HG03565 (cell line): ENCODE measurements around the gene SPRED3.
"Not testable (repeated sequence)": the region's sequence is repeated elsewhere in the genome, so short reads cannot be mapped to it uniquely, and the experiment has no call there.

Experiments
- ATAC-seq: cut with Tn5 transposase; IDR thresholded peaks from one replicate; pipeline ENCODE4 v1.9.1; 2021; ENCODE audit warnings: mild to moderate bottlenecking, moderate library complexity; ENCODE audit not compliant: unreplicated experiment

The SPRED3 gene

DNA sequence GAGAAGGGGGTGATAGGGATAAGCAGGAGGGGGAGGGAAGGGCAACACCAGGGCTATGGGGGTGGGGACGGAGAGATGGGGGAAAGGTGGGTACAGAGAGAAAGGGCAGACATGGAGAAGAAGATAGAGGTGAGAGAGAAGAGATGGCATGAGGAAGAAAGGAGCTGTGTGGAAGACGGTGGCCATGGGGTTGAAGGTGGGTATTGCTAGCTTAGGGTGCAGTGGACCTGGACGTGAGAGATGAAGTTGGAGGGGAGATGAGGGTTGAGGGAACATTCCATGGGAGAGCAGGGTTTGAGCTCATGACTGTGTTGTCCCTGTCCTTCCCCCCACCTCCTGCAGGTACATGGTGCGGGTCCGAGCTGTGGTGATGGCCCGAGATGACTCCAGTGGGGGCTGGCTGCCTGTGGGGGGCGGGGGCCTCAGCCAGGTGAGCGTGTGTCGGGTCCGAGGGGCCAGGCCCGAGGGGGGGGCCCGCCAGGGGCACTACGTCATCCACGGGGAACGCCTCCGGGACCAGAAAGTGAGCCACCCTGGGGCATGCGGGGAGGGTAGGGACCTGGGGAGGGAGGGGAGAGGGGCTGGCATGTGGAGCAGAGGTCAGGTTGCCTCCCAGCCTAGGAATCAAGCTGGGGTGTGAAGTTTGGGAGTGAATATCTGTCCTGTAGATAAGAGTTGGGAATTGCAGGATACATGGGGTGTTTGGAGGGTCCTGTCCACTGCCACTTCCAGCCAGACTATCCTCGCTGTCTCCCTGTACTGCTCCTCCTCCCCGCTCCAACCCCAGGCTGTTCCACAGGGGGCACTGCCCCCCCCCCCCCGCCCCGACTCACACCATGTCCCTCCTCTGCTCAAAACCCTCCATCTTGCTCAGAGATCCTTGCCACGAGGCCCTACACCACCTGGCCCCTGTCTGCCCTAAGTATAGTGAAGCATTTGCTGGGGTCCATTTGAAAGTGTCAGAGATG lies 1.7 kb downstream of the SPRED3 start:
- no peak for ATAC-seq

DNA sequence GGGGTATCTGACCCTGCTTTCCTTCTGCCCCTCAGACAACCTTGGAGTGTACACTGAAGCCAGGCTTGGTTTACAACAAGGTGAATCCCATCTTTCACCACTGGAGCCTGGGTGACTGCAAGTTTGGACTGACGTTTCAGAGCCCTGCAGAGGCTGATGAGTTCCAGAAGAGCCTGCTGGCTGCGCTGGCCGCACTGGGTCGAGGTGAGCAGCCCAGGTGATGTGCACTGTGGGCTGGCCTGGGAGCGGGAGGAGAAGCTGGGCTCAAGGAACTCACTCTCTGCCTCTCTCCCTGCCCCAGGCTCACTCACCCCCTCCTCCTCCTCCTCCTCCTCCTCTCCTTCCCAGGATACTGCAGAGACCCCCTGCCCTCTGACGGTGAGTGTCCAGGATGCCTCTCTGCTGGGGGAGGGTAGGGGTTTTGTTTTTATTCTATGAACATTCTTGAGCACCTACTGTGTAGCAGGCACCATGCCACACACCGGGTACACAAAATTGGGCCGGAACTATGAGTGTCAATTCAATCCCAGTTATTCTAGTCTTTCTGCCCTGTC lies 3.5 kb downstream of the SPRED3 start:
- no peak for ATAC-seq

DNA sequence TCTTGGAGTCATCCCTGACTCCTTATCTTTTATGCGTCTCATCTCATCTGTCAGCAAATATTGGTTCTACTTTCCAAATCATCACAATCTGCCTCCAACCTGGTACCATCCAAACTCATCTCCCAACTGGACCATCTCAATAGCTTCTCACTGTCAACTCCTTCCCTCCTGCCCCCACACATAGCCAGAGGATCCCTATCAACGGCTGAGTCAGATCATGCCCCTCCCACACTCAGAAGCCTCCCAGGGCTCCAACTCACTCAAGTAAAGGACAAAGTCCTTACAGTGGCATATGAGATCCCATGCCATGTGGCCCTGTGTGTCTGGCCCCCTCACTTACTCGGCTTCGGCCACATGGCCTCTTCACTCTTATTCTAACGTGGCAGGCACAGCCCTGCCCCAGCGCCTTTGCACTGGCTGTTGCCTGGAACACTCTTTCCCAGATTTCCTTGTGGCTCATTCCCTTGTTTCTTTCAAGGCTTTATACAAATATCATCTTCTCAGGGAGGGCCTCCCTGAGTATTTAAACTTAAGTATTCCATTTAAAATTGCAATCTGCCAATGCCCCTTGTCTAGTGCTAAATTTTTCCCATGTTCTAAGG lies 4.3 kb downstream of the SPRED3 start:
- no peak for ATAC-seq

DNA sequence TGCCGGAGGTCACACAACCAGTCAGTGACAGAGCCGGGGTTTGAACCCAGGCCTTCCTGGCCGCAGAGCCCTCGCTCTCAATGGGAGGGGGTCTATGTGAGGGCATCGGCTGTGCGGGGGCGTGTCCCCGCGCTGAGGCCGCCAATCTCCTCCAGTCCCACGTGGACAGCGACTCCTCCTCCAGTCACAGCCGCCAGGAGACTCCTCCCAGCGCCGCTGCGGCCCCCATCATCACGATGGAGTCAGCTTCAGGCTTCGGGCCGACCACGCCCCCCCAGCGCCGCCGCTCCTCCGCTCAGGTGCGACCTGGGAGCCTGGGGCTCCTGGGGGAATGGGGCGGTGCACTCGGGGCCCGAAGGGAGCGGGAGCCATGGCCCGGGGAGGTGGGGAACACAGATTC lies 6.0 kb downstream of the SPRED3 start:
- ATAC-seq, result no peak

DNA sequence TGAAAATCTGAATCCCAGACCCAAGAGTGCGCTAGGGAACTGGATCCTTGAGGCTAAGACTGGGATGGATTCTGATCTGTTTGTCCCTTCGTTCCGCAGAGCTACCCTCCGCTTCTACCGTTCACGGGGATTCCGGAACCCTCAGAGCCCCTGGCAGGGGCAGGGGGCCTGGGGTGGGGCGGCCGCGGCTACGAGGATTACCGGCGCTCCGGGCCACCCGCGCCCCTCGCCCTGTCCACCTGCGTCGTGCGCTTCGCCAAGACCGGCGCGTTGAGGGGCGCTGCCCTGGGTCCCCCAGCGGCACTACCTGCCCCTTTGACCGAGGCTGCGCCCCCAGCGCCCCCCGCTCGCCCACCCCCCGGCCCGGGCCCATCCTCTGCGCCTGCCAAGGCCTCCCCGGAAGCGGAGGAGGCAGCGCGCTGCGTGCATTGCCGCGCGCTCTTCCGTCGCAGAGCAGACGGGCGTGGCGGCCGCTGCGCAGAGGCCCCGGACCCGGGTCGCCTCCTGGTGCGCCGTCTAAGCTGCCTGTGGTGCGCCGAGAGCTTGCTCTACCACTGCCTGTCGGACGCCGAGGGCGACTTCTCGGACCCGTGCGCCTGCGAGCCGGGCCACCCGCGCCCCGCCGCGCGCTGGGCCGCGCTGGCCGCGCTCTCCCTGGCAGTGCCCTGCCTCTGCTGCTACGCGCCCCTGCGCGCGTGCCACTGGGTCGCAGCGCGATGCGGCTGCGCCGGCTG lies 7.1 kb downstream of the SPRED3 start:
- no peak for ATAC-seq

DNA sequence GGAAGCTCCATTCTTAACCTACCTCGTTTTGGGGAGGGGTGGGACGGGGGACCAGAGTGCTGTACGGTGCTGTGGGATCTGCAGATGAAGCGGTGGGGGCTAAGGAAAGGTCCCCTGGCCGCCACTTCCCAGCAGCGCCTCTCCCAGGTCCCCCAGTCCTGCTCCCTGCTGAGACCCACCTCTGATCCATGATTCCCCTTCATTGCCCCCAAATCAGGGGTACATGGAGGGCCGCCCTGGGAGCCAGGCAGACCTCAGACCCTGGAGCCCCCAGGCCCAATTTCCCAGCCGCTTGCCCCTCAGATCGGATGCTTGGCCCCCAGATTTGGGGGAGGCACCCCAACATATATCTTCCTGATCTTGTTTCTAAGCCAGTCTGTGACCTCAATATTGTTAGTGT lies 10.6 kb downstream of the SPRED3 start:
- ATAC-seq, result no peak

DNA sequence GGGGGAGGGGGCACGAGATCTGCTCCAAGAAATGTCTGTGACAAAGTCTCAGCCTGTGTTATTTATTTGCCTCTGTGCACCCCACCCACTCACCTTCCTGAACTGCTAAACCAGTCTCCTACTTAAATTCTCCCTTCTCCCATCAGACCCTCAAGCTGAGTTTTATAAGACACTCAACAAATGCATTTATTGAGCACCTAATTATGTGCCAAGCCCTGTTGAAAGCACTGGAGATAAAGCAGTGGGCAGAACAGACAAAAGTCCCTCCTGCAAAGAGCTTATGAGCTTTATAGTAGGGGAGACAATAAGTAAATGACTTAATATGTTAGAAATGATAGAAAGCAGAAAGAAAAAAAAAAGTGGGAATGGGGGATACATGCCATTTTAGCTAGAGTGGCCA lies 11.0 kb downstream of the SPRED3 start:
- ATAC-seq, result no peak

DNA sequence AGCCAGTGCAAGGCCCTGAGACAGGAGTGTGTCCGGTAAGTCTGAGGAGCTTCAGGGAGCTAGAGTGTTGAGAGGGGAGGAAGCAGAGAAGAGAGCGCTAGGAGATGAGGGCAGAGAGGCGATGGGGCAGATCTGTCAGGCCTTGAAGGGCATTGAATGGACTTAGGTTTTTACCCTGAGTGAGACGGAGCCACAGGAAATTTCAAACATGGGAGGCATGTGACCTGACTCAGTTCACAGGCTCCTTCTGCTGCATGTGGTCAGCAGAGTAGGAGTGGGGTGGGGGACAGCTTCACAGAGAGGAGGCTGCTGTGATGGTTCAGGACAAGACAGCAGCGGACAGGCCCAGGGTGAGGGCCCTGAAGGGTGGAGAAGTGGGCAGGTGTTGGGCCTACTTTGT lies 11.9 kb downstream of the SPRED3 start:
- ATAC-seq, result no peak

DNA sequence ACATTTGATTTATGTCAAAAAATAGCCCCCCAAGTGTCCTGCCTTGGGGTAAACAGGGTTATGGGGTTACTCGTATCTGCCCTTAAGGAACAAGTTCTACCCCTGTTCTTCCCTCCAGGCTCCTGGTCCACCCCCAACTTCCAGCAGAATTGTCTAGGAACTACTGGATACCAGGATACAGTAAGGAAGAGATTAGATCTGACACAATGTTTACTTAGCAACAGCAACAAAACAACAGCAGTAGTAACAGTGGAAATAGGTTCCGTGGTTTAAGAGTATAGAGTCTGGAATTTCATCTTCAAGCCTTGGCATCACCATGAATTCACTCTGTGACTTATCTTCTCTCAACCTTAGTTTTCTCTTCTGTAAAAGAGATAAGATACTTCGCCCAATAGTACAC lies 12.7 kb downstream of the SPRED3 start:
- no peak for ATAC-seq

DNA sequence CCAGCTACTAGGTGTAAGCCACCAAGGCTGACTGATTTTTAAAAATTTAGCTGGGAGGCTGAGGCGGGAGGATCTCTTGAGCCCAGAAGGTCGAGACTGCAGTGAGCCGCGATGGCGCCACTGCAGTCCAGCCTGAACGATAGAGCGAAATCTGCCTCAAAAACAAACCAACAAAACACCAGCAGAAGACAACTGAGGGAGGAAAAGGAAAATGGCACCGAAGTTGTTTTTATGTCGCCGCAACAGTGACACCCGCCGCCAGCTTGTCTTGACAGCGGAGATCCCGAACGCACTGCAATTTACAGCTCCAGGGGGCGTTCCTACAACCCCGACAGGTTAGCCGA lies 14.1 kb downstream of the SPRED3 start:
- ATAC-seq, result no peak

DNA sequence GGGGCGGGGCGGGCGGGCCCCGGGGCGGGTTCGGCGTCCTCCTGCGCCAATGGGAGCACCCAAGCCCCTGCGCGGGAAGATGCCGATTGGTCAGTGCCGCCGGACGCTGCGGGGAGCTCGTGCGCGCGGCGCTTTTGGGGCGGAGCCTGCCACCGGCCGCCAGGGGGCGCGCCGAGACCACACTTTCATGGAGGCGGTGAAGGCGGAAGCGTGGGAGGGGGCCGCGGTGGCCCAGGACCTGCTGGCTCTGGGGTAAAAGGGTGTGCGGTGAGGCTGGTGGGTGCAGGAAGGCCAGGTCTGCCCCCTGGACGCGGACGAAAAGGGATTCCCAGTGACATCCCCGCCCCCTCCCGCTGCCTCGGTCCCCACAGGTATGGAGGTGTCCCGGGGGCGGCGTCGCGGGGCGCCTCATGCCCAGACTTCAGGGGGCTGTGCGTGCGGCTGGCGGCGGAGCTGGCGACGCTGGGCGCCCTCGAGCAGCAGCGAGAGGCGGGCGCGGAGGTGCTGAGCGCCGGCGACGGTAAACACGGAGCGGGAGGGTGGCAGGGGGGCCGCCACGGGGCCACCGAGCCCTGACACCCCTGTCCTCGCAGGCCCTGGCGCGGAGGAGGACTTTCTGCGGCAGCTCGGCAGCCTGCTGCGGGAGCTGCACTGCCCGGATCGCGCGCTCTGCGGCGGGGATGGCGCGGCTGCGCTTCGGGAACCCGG lies 14.6 kb downstream of the SPRED3 start, which contains the start of gene FAM98C:
TSS of gene FAM98C (plus strand) at position 127 of the 708 bp plus-strand sequence. CDS start at position 188, 61 bp downstream.
- peak; percentile 88 for ATAC-seq

DNA sequence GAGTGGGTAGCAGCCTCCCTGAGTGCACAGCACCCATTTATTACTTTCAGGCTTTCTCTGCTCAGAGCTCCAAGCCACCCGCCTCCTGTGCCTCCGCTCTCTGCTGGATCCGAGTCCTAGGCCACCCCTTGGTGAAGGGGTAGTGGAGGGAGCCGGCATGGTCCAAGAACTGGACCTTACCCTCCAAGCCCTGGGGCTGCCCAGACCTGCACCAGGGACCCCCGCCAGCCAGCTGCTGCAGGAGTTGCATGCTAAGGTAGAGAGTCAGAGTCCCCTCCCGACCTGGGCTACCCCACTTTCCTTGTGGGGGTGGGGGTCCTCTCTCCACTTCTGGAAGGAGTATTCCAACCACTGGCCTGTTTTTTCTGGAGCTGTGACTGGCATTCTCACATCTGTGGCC lies 16.4 kb downstream of the SPRED3 start:
- no peak for ATAC-seq

DNA sequence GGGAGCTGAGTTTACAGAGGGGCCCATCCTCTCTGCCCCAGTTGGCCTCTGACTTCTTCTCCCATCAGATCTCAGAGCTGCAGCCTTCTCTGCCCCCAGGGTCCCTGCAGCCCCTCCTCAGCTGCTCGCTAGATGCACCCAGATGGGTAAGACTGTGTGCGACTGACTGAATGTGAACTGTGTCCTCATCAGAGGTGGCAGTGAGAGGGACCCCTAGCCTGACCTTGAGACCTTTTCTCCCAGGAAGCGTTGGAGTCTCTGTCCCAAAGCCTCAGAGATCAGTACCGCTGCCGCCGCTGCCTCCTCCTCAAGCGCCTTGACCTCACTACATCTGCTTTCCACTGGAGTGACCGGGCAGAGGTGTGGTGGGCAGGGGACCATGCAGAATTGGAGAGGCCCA lies 16.8 kb downstream of the SPRED3 start:
- ATAC-seq, result no peak

DNA sequence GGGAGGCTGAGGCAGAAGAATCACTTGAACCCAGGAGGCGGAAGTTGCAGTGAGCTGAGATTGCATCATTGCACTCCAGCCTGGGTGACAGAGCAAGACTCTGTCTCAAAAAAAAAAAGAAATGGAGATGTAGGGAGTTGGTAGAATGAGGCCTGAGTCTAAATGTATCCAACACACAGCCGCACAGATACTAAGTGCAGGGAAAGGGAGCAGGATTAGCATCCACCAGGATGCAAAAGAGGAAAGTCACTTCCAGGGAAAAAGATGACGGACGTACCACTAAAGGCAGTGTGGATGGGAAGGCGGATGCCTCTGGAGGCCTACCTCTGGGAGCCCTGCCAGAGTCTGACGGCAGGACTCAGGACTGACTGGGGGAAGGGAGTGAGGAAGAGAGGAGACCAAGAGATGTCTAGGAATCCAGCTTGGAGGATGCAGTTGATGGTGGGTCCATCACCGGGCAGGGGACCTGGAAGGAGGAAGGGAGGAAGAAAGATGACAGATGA lies 21.2 kb downstream of the SPRED3 start:
- no peak for ATAC-seq

DNA sequence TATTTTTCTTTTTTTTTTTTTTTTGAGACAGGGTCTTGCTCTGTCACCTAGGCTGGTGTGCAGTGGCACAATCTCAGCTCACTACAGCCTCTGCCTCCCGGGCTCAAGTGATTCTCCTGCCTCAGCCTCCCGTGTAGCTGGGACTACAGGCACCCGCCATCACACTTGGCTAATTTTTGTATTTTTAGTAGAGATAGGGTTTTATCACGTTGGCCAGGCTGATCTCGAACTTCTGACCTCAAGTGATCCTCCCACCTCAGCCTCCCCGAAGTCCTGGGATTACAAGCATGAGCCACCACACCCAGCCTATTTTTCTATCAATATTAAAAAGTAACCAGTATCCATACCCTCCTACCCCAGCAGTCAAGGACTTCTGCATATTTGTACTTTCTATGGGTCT lies 21.9 kb downstream of the SPRED3 start:
- not testable (repeated sequence) for ATAC-seq

DNA sequence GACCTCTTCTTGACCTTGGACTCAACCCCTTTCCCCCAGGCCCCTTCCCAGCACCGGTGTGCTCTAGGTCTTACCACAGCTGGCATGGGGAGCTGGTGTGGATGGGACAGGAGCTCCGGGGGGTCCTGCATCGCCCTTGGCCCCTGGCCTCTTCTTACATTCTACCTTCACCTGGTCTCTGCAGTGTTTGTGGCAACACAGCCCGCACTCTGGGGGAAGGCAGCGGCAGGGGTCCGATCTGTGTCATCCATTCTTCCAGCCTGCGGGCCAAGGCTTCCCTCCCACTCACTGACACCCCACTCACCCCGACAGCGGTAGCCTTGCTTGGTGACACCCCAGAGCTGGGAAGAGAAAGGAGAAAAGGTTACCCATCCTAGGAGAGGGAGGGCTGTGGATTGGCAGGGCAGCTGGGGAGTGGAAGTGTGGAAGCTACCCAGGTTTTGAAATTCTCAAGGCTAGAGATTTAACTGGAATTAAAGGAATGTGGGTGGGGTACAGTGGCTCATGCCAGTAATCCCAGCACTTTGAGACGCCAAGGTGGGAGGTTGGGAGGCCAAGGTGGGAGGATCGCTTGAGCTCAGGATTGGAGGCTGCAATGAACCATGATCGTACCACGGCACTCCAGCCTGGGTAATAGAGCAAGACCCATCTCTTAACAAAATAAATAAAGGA lies 22.7 kb downstream of the SPRED3 start:
- no peak for ATAC-seq

DNA sequence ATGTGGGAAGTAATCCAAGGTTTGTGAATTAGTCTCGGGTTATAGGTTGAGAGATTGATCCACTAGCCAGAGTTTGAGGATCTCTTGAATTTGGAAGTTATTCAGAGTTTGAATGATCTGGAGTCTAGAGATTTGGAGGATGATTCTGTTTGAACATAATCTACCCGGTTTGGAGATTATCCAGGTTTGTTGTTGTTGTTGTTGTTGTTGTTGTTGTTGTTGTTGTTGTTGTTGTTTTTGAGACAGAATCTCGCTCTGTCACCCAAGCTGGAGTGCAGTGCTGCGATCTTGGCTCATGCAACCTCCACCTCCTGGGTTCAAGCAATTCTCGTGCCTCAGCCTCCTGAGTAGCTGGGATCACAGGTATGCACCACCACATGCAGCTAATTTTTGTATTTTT lies 23.4 kb downstream of the SPRED3 start:
- not testable (repeated sequence) for ATAC-seq

DNA sequence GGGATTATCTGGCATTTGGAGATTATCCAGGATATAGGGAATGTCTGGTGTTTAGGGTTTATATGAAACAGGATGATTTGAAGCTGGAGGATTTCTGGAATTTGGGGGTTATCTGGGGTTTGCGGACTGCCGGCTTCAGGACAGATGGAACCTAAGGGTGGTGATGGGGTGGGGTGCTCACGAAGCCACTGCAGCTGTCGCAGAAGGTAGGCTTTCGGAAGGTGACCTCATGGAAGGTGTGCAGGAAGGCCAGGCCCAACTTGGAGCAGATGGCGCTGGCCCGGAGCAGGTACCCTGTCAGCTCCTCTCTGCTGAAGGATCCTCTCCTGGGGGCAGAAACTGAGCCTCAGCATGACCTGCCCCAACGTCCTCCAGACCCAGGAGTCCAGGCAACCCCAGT lies 24.0 kb downstream of the SPRED3 start:
- ATAC-seq, result no peak

DNA sequence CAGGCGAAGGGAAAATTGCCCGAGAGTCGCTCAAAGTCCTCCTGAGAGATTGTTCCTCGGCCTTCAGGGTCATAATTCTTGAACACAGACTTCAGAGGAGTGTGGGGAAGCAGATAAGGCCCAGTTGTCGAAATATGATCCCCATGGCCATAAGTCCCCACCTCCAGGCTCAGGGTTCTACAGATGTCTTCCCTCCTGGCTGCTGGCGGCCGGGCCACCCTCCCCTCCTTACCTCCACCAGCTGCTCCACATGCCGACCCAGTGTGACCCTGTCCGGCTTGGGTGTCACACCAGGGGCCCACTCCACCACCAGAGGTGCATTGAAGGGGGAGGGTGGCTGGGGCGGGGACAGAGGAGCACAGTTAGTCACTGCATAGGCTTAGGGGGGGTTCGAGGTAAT lies 24.5 kb downstream of the SPRED3 start:
- ATAC-seq, result no peak

DNA sequence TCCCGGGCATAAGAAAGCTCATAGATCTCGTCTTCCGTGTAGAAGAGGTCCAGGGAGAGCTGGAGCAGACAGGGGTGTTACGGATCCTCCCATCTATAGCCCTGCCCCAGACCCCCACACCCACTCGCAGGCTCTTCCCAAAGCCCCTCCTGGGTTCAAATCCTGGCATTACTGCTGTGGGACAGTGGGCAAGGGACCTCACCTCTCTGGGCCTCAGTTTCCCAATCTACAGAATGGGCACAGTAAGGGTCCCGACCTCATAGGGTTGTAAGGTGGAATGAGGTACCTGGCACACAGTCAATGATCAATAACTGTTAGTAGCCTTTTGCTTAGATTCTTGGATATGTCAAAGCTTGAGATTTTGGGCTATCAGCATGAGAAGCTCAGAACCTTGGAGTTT lies 24.9 kb downstream of the SPRED3 start:
- ATAC-seq, result no peak
